Stomach (tissue), 4 donors: ENCODE results near the gene MRPS16.

ENCODE experiments used
- CTCF ChIP-seq, 7 experiments: fragments of 450-650 bp in 4 of 7; fragments of 200-600 bp in 3 of 7; sonication (generic) in 3 of 7; IDR thresholded peaks; one replicate each; pipeline ENCODE4 v1.5.1; 2016 to 2019; ENCODE audit warnings: antibody characterized with exemption in 7 of 7, control low read depth in 2 of 7, mild to moderate bottlenecking in 1 of 7
- POLR2AphosphoS5 ChIP-seq, 3 donors: sonication (generic); formaldehyde crosslinking; IDR thresholded peaks; one replicate each; pipeline ENCODE4 v1.6.1; 2016; ENCODE audit warnings: antibody characterized with exemption in 3 of 3

GRCh38 chr10:73253225-73253555 lies 746 bp upstream of the MRPS16 start:
- TF ChIP-seq CTCF (IDR thresholded peaks at IDR 0.05) (no peak), POLR2AphosphoS5 (IDR thresholded peaks at IDR 0.05) (no peak)
